HepG2 (cell line): Measurements from ENCODE around the gene KRT15. TPM values are rescaled to one million over a fixed set of nuclear protein-coding genes. Genes with fewer than 3 reads are reported as not detected.
A peak's percentile ranks its signal among the peaks of the same experiment; 100 is the strongest.

Experiments
- BRCA1 ChIP-seq: sonication (generic); formaldehyde crosslinking; IDR thresholded peaks from 2 replicates; pipeline ENCODE4 v1.4.0; 2020; ENCODE audit warnings: missing genetic modification reagents
- CHD4 ChIP-seq: fragments of 200-600 bp; sonication (generic); IDR thresholded peaks from 2 replicates; pipeline ENCODE4 v1.7.0; 2017; ENCODE audit warnings: mild to moderate bottlenecking, low read length, borderline replicate concordance
- ELF1 ChIP-seq: sonication (generic); formaldehyde crosslinking; IDR thresholded peaks from 2 replicates; pipeline ENCODE4 v1.4.0; 2020; ENCODE audit warnings: missing genetic modification reagents
- HMGXB4 ChIP-seq, 2 experiments: sonication (generic) in 1 of 2; formaldehyde crosslinking in 1 of 2; IDR thresholded peaks; 2 replicates each; pipeline versions ENCODE4 v1.4.0 to v1.6.1; 2018 to 2020; ENCODE audit warnings: missing genetic modification reagents in 2 of 2, borderline replicate concordance in 1 of 2, low read depth in 1 of 2, mild to moderate bottlenecking in 1 of 2, missing biosample characterization in 1 of 2
- HNF1A ChIP-seq, 2 experiments: sonication (generic) in 1 of 2; formaldehyde crosslinking in 1 of 2; IDR thresholded peaks; 2 replicates each; pipeline versions ENCODE4 v1.4.0 to v1.6.1; 2016 to 2020; ENCODE audit warnings: borderline replicate concordance in 1 of 2, low read depth in 1 of 2, mild to moderate bottlenecking in 1 of 2, missing genetic modification reagents in 1 of 2
- HNRNPL ChIP-seq: fragments of 200-400 bp; formaldehyde crosslinking; IDR thresholded peaks from 2 replicates; pipeline ENCODE4 v1.6.1; 2017; ENCODE audit warnings: mild to moderate bottlenecking, low read depth, low read length
- SMC3 ChIP-seq: IDR thresholded peaks from 2 replicates; pipeline ENCODE4 v1.6.1; 2011; ENCODE audit warnings: low read length, improper control_type of control experiment
- SP1 ChIP-seq, 2 experiments: fragments of 450-650 bp in 1 of 2; sonication (generic) in 1 of 2; formaldehyde crosslinking in 1 of 2; IDR thresholded peaks; 2 replicates each; pipeline versions ENCODE4 v1.4.0 to v1.6.1; 2016 to 2020; ENCODE audit warnings: missing genetic modification reagents in 1 of 2
- SP5 ChIP-seq: IDR thresholded peaks from 2 replicates; pipeline ENCODE4 v1.6.1; 2016; ENCODE audit warnings: low read depth, borderline replicate concordance
- ZBTB2 ChIP-seq: sonication (generic); formaldehyde crosslinking; IDR thresholded peaks from 2 replicates; pipeline ENCODE4 v1.8.0; 2022; ENCODE audit warnings: low read depth, missing genetic modification reagents
- ZFX ChIP-seq: sonication (generic); formaldehyde crosslinking; IDR thresholded peaks from 2 replicates; pipeline ENCODE4 v1.4.0; 2020; ENCODE audit warnings: mild to moderate bottlenecking, low read depth, missing genetic modification reagents, moderate library complexity
- ZMYM3 ChIP-seq: sonication (generic); formaldehyde crosslinking; IDR thresholded peaks from 2 replicates; pipeline ENCODE4 v1.5.1; 2020; ENCODE audit warnings: mild to moderate bottlenecking, missing genetic modification reagents
- ZNF274 ChIP-seq: sonication (generic); formaldehyde crosslinking; IDR thresholded peaks from 2 replicates; pipeline ENCODE4 v1.5.1; 2020; ENCODE audit warnings: mild to moderate bottlenecking, missing genetic modification reagents
- ZNF768 ChIP-seq: sonication (generic); formaldehyde crosslinking; IDR thresholded peaks from 2 replicates; pipeline ENCODE4 v1.4.0; 2020; ENCODE audit warnings: missing genetic modification reagents
- ZNF788 ChIP-seq: sonication (generic); formaldehyde crosslinking; IDR thresholded peaks from 2 replicates; pipeline ENCODE4 v1.5.0; 2020; ENCODE audit warnings: mild to moderate bottlenecking, missing genetic modification reagents, borderline replicate concordance
- polyA plus RNA-seq, 8 experiments: library from polyadenylated mRNA; depleted of rRNA in 3 of 8; stranded (reverse) in 7 of 8; unstranded in 1 of 8; fragments of >200 nt; fragmentation: Illumina TruSeq in 4 of 8; extraction: Trizol in 4 of 8; gene quantifications; 2 replicates each; pipeline versions ENCODE4 v1.2.1 to v1.2.3, GENCODE V29; 2011 to 2016; ENCODE audit warnings: low read depth in 4 of 8, missing spikeins in 1 of 8, mixed read lengths in 1 of 8; ENCODE audit not compliant: insufficient read depth in 1 of 8
- total RNA-seq, 5 experiments: library from RNA; depleted of rRNA; stranded (reverse); fragments of >200 nt; fragmentation: Illumina TruSeq; extraction: Trizol; gene quantifications; 2 replicates each; pipeline ENCODE4 v1.2.3, GENCODE V29; 2016; ENCODE audit warnings: low read depth in 1 of 5
- TF ChIP-seq, protein P1 (sequence below): sonication (generic); formaldehyde crosslinking; IDR thresholded peaks from 2 replicates; pipeline ENCODE4 v1.5.1; 2020; ENCODE audit warnings: missing genetic modification reagents, mild to moderate bottlenecking, borderline replicate concordance
- TF ChIP-seq, protein P2 (sequence below): IDR thresholded peaks from 2 replicates; pipeline ENCODE4 v1.6.1; 2016; ENCODE audit warnings: missing genetic modification reagents, missing compliant biosample characterization

Gene KRT15
- total and polyA plus RNA-seq, 2 of the 13 experiments (the other 11 are each of a cell fraction or from before 2014, with no cell fraction given) = 0.46 to 0.63 TPM

- TF ChIP-seq HNF1A (IDR thresholded peaks at IDR 0.05; ENCODE audit: low read depth) (no peak), HNF1A (CRISPR knock-in tag; IDR thresholded peaks at IDR 0.05; ENCODE audit: borderline replicate concordance) (no peak), HMGXB4 (CRISPR knock-in tag; IDR thresholded peaks at IDR 0.05; ENCODE audit: borderline replicate concordance in 1 of 2, low read depth in 1 of 2) (peak in 1 of 2 experiments; percentile 50; a peak in 1 of 4 replicates), SP1 (IDR thresholded peaks at IDR 0.05) (no peak), SP1 (CRISPR knock-in tag; IDR thresholded peaks at IDR 0.05) (peak; percentile 45; the same call in 1 of the 2 replicates), SMC3 (peak; percentile 46; the same call in 1 of the 2 replicates), SP5 (CRISPR knock-in tag) (0 out of 2 replicates have a peak, but pooled peaks have one; percentile 23), CHD4 (peak; percentile 99), ZNF768 (CRISPR knock-in tag) (peak; percentile 22; the same call in 1 of the 2 replicates), BRCA1 (CRISPR knock-in tag) (no peak), ELF1 (CRISPR knock-in tag) (peak; percentile 47), ZMYM3 (CRISPR knock-in tag) (peak; percentile 87), ZFX (CRISPR knock-in tag) (peak; percentile 35; the same call in 1 of the 2 replicates), ZNF788 (0 out of 2 replicates have a peak, but pooled peaks have one; percentile 44), HNRNPL (0 out of 2 replicates have a peak, but pooled peaks have one; percentile 26), ZNF274 (CRISPR knock-in tag) (peak; percentile 69; the same call in 1 of the 2 replicates), ZBTB2 (no peak)
- TF ChIP-seq, protein P1, sequence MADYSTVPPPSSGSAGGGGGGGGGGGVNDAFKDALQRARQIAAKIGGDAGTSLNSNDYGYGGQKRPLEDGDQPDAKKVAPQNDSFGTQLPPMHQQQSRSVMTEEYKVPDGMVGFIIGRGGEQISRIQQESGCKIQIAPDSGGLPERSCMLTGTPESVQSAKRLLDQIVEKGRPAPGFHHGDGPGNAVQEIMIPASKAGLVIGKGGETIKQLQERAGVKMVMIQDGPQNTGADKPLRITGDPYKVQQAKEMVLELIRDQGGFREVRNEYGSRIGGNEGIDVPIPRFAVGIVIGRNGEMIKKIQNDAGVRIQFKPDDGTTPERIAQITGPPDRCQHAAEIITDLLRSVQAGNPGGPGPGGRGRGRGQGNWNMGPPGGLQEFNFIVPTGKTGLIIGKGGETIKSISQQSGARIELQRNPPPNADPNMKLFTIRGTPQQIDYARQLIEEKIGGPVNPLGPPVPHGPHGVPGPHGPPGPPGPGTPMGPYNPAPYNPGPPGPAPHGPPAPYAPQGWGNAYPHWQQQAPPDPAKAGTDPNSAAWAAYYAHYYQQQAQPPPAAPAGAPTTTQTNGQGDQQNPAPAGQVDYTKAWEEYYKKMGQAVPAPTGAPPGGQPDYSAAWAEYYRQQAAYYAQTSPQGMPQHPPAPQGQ (CRISPR knock-in tag) = peak; percentile 57; the same call in 1 of the 2 replicates
- TF ChIP-seq, protein P2, sequence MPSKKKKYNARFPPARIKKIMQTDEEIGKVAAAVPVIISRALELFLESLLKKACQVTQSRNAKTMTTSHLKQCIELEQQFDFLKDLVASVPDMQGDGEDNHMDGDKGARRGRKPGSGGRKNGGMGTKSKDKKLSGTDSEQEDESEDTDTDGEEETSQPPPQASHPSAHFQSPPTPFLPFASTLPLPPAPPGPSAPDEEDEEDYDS (CRISPR knock-in tag) = peak; percentile 30; the same call in 1 of the 2 replicates
Observed at GRCh38 chr17:41496803-41497484, 21.7 kb downstream of the KRT15 start (continued).
